Inferior parietal cortex (tissue), 1 donor: Measurements from ENCODE around the gene GALM.
"Not testable (repeated sequence)": the region's sequence is repeated elsewhere in the genome, so short reads cannot be mapped to it uniquely, and the experiment has no call there.

Experiments used
- DNase-seq: peaks from one replicate; pipeline ENCODE4 v3.0.0-alpha.2; 2016; ENCODE audit errors: extremely low spot score

GALM gene

DNA sequence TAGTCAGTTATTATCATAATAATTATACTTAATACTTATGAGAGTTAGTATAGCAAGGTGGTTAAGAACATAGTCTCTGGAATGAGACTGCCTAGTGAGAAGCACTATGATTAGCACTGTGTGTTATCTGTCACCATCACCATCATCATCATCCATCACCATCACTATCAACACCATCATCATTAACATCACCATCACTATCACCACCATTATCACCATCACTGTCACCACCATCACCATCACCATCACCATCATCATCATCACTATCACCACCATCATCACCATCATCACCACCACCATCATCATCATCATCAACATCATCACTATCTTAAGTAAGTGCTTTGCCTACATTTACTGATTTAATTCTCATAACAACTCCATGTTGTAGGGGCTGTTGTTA, 45.6 kb downstream of the GALM start:
- DNase-seq = no peak

DNA sequence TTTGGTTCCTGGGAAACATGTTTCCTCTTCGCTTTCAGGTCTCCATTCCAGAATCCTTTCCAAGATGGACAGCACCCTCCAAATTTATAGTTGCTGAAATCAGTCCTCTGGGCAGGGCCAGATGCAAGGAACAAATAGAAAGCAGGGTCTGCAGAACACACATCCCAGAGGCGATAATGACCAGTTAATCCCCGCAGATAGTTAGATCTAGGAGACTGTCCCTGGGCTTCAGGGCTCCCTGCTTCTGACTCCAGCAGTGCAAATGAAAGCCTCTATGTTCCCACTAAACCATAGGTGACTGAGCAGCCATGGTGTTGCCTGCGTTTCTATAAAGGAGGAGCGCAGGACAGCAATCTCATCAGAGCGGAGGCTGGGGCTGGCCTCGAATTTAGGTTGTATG, 46.5 kb downstream of the GALM start:
- DNase-seq = no peak

DNA sequence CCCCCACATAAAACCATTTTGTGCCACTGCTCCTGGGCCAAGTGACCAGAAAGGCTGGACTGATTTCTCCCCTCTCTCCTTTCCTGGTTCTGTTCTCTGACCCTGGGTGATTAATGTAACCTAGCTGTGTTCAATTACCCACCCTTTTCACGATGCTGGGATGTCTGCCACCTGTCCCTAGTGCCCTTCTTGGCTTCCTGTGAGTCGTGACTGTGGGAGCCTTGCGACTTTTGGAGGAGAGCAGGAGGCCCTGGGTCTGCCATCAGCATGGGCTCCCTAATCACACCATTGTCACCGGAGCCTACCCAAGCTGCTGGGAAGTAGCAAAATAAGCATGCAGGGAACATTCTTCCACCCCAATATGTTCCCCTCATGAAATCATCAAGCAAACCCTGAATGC, 47.0 kb downstream of the GALM start:
- no peak for DNase-seq

DNA sequence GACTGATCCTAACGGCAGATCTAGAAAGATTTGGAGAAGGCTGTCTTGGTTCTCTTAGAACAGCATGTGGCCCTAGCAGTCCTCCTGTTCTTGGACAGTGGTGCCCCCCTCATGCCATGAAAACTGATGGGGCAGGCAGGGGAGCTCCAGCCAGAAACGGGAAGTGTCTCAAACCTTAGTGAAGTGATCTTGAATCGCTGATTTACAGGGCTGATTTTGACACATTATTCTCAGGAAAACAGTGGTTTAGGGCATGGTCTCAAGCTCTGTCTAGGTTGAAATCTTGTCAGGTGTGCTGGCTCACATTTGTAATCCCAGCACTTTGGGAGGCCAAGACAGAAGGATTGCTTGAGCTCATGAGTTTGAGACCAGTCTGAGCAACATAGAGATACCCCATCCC, 47.4 kb downstream of the GALM start:
- DNase-seq = no peak

DNA sequence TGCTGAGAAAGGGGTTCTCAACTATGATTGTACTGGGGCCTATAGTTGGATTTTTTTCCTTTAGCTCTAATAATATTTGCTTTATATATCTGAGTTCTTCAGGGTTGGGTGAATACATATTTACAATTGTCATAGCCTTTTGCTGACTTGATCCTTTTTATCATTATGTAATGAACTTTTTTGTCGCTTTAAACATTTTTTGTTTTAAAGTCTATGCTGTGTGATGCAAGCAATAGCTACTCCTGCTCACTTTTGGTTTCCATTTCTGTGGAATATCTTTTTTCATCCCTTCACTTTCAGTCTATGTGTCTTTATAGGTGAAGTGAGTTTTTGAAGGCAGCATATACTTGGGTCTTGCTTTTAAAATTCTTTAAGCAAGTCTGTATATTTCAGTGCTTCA, 49.0 kb downstream of the GALM start:
- DNase-seq = not testable (repeated sequence)

DNA sequence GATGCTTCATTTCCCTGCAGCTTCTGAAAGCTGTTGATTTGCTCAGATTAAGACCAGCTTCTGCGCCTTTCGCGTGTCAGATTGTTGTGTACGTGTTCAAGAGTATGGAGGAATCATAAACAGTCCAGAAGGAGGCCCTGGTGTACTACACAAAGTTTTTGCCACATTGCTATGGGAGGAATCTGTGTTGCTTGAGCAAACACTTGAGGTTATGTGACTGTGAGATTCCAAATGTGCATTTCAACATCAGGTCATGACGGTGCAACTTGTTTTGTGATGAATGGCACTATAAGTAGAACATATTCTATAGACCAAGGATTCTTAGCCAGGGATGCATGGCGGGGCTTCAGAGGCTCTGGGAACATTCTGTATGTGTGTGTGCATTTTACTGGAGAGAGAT, 50.3 kb downstream of the GALM start:
- no peak for DNase-seq

DNA sequence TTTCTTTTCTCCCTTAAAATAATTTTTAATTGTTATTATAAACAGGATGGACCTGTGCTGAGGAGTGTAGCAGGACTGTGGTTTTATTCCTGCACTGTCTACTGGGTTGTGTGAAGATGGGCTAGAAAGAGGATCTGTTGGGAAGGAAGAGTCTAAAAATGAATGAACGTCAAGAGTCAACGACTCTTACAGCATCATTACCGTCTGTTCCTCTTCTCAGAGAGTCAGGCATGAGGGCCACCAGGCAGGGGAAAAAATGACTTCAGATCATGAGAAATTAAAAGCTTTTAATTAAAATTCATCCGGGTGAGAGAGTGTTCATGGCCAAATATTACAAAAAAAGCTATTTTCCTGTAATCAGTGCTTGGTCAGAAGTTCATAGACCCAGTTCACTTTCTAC, 52.7 kb downstream of the GALM start:
- DNase-seq = no peak

DNA sequence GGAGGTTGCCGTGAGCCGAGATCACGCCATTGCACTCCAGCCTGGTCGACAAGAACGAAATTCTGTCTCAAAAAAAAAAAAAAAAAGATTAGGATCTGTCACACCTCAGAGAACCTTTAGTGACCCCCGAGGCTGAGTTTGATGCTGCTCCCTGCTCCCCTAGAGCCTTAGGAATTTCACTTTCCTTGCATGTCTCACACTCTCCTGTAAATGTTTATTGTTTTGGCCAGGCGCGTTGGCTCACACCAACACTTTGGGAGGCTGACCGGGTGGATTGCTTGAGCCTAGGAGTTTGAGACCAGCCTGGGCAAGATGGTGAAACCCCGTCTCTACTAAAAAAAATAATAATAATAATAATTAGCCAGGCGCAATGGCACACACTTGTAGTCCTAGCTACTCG, 53.8 kb downstream of the GALM start:
- no peak for DNase-seq

DNA sequence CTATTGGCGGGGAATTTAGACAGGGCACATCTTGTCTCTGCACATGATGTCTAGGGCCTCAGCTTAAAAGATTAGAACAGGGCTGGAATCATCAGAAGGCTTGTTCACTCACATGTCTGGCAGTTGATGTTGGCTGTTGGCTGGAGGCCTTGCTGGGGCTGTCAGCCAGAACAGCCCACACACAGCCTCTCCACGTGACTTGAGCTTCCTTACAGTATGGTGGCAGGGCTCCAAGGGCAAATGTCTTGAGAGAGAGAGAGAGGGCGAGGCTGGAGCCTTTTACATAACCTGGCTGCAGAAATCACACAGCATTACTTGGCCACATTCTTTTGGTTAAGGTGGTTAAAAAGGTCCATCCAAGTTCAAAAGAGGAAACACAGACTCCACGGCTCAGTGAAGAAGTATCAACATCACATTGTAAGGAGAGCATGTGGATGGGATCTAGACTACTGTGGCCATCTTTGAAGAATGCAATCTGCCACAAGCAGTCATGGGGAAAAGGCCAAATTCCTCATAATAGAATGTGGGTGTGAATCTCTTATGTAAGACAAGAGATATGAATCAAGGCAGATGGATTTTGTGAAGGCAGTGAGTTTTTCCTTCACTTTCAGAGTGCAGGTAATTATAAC, 54.8 kb downstream of the GALM start:
- DNase-seq = peak; percentile 61

DNA sequence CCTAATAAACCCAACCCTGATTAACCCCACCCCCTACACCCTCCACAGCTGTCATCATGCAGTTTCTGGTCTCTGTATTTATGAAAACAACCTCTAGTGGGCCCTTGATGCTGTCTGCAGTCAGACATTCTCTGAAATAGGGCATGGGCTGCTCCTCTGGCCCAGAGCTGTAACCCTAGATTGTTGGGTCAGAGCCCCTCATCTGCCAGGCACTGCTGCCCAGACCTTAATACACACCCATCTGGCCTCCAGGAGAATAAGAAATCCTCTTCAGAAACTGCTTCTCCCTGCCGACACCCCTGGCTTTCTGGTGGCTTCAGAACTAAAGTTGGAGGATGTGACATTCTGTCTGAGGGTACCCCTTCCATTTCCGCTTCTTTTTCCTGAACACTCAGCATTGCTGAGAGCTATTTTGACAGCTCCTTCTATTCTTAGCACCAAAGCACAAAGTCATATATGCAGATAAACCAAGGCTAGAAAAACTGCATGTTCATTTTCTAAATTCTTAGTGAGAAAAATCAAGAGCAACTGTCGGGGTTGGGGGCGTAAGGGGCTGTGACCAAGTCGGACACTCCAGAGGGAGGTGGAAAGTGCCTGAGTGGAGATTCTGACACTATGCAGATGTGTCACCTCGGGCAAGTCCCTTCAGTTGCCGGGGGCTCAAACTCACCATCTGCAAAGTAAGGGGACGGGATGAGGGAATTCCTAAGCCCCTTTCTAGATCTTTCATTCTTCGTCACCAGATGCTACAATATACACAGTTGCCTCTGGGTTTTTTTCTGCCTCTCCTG, 56.6 kb downstream of the GALM start:
- no peak for DNase-seq

DNA sequence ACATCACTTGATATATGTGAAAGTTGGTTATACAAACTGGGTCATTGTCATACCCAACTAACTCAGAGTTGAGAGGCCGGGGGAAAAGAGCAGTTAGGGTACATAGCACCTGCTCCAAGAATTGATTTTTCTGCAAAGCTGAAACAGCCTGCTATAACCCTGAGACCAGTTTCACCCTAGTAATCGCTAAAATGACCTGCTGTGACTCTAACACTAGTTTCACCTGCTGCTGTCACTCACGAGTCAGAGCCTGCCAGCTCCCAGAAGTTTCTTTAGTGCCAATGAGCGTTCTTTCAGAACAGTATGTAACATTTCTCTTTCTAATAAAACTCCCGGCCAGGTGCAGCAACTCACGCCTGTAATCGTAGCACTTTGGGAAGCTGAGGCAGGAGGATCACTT, 57.3 kb downstream of the GALM start:
- DNase-seq = no peak

DNA sequence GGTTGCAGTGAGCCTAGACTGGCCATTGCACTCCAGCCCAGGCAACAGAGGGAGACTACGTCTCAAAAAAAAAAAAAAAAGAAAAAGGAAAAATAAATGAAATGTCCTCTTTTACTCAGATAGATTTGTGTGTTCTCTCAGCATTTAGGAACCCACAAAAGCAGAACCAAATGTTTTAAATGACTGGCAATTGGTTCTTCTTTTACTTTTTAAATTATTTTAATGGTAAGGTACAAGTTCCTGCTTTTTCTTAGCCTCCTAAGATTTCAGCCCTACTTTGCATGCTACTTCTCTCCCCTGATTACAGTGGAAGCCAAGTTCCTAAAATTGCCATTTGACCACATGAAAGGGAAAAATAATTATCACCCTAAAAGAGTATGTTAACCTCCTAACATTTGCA, 61.7 kb downstream of the GALM start:
- DNase-seq = no peak

- DNase-seq = no peak
These were observed 62.8 kb downstream of the GALM start for GRCh38 chr2:38728694-38729093.

DNA sequence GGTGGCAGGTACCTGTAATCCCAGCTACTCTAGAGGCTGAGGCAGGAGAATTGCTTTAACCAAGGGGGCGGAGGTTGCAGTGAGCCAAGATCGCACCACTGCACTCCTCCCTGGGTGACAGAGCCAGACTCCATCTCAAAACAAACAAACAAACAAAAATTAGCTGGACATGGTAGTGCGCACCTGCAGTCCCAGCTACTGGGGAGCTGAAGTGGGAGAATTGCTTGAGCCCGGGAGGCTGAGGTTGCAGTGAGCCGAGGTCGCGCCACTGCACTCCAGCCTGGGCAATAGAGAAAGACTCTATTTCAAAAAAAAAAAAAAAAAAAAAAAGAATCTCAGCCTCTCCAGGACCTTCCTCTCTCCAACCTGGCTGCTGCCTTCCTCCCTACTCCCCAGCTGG, 65.2 kb downstream of the GALM start:
- DNase-seq = no peak

GRCh38 chr2:38731684-38732221, 65.8 kb downstream of the GALM start:
- DNase-seq = no peak

- DNase-seq = no peak
These were observed 67.5 kb downstream of the GALM start for GRCh38 chr2:38733300-38733971.

- no peak for DNase-seq
These were observed 68.6 kb downstream of the GALM start for GRCh38 chr2:38734299-38735058.

GRCh38 chr2:38735999-38736320, 70.0 kb downstream of the GALM start:
- no peak for DNase-seq

GRCh38 chr2:38737000-38737698, 71.2 kb downstream of the GALM start:
- not testable (repeated sequence) for DNase-seq

- no peak for DNase-seq
These were observed 72.0 kb downstream of the GALM start for GRCh38 chr2:38737925-38738324.

DNA sequence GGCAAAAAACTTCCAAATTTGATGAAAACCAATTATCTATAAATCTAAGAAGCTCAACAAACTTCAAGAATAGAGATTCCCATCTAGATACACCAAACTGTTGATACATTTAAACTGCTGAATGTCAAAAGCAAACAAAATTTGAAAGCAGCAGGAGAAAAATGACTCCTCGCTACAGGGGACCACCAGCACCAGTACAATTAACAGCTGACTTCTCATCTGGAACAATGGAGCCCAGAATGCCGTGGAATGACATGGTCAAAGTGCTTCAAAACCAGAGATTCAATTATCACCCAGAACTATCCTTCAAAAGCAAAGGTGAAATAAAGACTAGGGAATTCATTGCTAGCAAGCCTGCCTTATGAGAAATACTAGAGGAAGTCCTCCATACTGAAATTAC, 73.6 kb downstream of the GALM start:
- DNase-seq = no peak
